HepG2 (cell line): ENCODE data around the gene AFF1. TPM values are rescaled to one million over a fixed set of nuclear protein-coding genes. Genes with fewer than 3 reads are reported as not detected.
A peak's percentile ranks its signal among the peaks of the same experiment; 100 is the strongest.

Experiments
- ATF5 ChIP-seq: sonication (generic); formaldehyde crosslinking; IDR thresholded peaks from 2 replicates; pipeline ENCODE4 v1.4.0; 2020; ENCODE audit warnings: mild to moderate bottlenecking, low read depth, missing genetic modification reagents
- BHLHE40 ChIP-seq: IDR thresholded peaks from 2 replicates; pipeline ENCODE4 v1.6.1; 2011; ENCODE audit warnings: low read length, improper control_type of control experiment
- DPF2 ChIP-seq: sonication (generic); formaldehyde crosslinking; IDR thresholded peaks from 2 replicates; pipeline ENCODE4 v1.4.0; 2020; ENCODE audit warnings: mild to moderate bottlenecking, low read depth, missing genetic modification reagents, borderline replicate concordance
- GFI1 ChIP-seq: sonication (generic); formaldehyde crosslinking; IDR thresholded peaks from 2 replicates; pipeline ENCODE4 v1.5.0; 2020; ENCODE audit warnings: missing genetic modification reagents, mild to moderate bottlenecking, borderline replicate concordance
- HDAC1 ChIP-seq: sonication (generic); formaldehyde crosslinking; IDR thresholded peaks from 2 replicates; pipeline ENCODE4 v1.5.1; 2020; ENCODE audit warnings: mild to moderate bottlenecking, missing genetic modification reagents
- HNF1A ChIP-seq, 2 experiments: sonication (generic) in 1 of 2; formaldehyde crosslinking in 1 of 2; IDR thresholded peaks; 2 replicates each; pipeline versions ENCODE4 v1.4.0 to v1.6.1; 2016 to 2020; ENCODE audit warnings: borderline replicate concordance in 1 of 2, low read depth in 1 of 2, mild to moderate bottlenecking in 1 of 2, missing genetic modification reagents in 1 of 2
- ISL2 ChIP-seq: sonication (generic); formaldehyde crosslinking; IDR thresholded peaks from 2 replicates; pipeline ENCODE4 v1.5.0; 2020; ENCODE audit warnings: missing genetic modification reagents
- JUND ChIP-seq: sonication (generic); formaldehyde crosslinking; IDR thresholded peaks from 2 replicates; pipeline ENCODE4 v1.8.0; 2022; ENCODE audit warnings: mild to moderate bottlenecking, missing genetic modification reagents
- MIXL1 ChIP-seq: IDR thresholded peaks from 2 replicates; pipeline ENCODE4 v1.6.1; 2016
- SOX5 ChIP-seq: IDR thresholded peaks from 2 replicates; pipeline ENCODE4 v1.6.1; 2016; ENCODE audit warnings: borderline replicate concordance
- ZHX2 ChIP-seq, 2 experiments: sonication (generic) in 1 of 2; formaldehyde crosslinking in 1 of 2; IDR thresholded peaks; 2 replicates each; pipeline versions ENCODE4 v1.6.1 to v1.9.0; 2014 to 2022; ENCODE audit warnings: antibody characterized with exemption in 1 of 2, borderline replicate concordance in 1 of 2, inconsistent platforms in 1 of 2, low read depth in 1 of 2, missing genetic modification reagents in 1 of 2
- ZNF232 ChIP-seq: sonication (generic); formaldehyde crosslinking; IDR thresholded peaks from 2 replicates; pipeline ENCODE4 v1.4.0; 2020; ENCODE audit warnings: missing genetic modification reagents, borderline replicate concordance
- ZNF574 ChIP-seq: sonication (generic); formaldehyde crosslinking; IDR thresholded peaks from 2 replicates; pipeline ENCODE4 v1.4.0; 2020; ENCODE audit warnings: missing genetic modification reagents
- ZNF790 ChIP-seq: sonication (generic); formaldehyde crosslinking; IDR thresholded peaks from 2 replicates; pipeline ENCODE4 v1.8.0; 2022; ENCODE audit warnings: missing genetic modification reagents, mild to moderate bottlenecking, borderline replicate concordance
- polyA plus RNA-seq, 8 experiments: library from polyadenylated mRNA; depleted of rRNA in 3 of 8; stranded (reverse) in 7 of 8; unstranded in 1 of 8; fragments of >200 nt; fragmentation: Illumina TruSeq in 4 of 8; extraction: Trizol in 4 of 8; gene quantifications; 2 replicates each; pipeline versions ENCODE4 v1.2.1 to v1.2.3, GENCODE V29; 2011 to 2016; ENCODE audit warnings: low read depth in 4 of 8, missing spikeins in 1 of 8, mixed read lengths in 1 of 8; ENCODE audit not compliant: insufficient read depth in 1 of 8
- total RNA-seq, 5 experiments: library from RNA; depleted of rRNA; stranded (reverse); fragments of >200 nt; fragmentation: Illumina TruSeq; extraction: Trizol; gene quantifications; 2 replicates each; pipeline ENCODE4 v1.2.3, GENCODE V29; 2016; ENCODE audit warnings: low read depth in 1 of 5

Gene AFF1
- total and polyA plus RNA-seq, 2 of the 13 experiments (the other 11 are each of a cell fraction or from before 2014, with no cell fraction given), result 15.5 to 15.9 TPM

- no peak for TF ChIP-seq ZNF574
- no peak for TF ChIP-seq ZNF790 (CRISPR knock-in tag)
- TF ChIP-seq DPF2, result peak; percentile 55; the same call in 1 of the 2 replicates
- TF ChIP-seq HDAC1, result peak; percentile 21; the same call in 1 of the 2 replicates
- TF ChIP-seq HNF1A (IDR thresholded peaks at IDR 0.05; ENCODE audit: low read depth), result 0 out of 2 replicates have a peak, but pooled peaks have one; percentile 26
- TF ChIP-seq HNF1A (CRISPR knock-in tag; IDR thresholded peaks at IDR 0.05; ENCODE audit: borderline replicate concordance), result no peak
- TF ChIP-seq ISL2 (CRISPR knock-in tag), result 0 out of 2 replicates have a peak, but pooled peaks have one; percentile 18
- no peak for TF ChIP-seq ATF5 (CRISPR knock-in tag)
- no peak for TF ChIP-seq ZNF232 (CRISPR knock-in tag)
- no peak for TF ChIP-seq ZHX2 (IDR thresholded peaks at IDR 0.05; ENCODE audit: low read depth)
- no peak for TF ChIP-seq ZHX2 (CRISPR knock-in tag; IDR thresholded peaks at IDR 0.05; ENCODE audit: borderline replicate concordance)
- TF ChIP-seq JUND, result no peak
- 0 out of 2 replicates have a peak, but pooled peaks have one; percentile 26 for TF ChIP-seq SOX5 (CRISPR knock-in tag)
- TF ChIP-seq BHLHE40, result no peak
- TF ChIP-seq MIXL1 (CRISPR knock-in tag), result peak; percentile 81
- TF ChIP-seq GFI1 (CRISPR knock-in tag), result 0 out of 2 replicates have a peak, but pooled peaks have one; percentile 36
Observed at GRCh38 chr4:87105101-87105845, 170.5 kb downstream of the AFF1 start (continued).
